AG04449 (cell line): ENCODE data around the gene PHC2.

Experiments used
- CTCF ChIA-PET: fragments of 350-600 bp; formaldehyde crosslinking; extraction: SDS; loops from one replicate; lab custom pipeline; 2021; ENCODE audit warnings: antibody characterized with exemption; lab: Yijun Ruan, JAX
- POLR2A ChIA-PET: fragments of 400-600, 350-600 bp; formaldehyde crosslinking; extraction: SDS; loops from one replicate; lab custom pipeline; 2020; ENCODE audit warnings: antibody characterized with exemption, inconsistent platforms; lab: Yijun Ruan, JAX
- DNase-seq: peaks from one replicate; pipeline ENCODE4 v3.0.0-alpha.2; 2010; ENCODE audit warnings: low read depth, low spot score
- H3K4me3 ChIP-seq: 2 replicates; pipeline ENCODE4 v1.5.1; 2011; ENCODE audit warnings: low read depth, mild to moderate bottlenecking, control low read depth, low read length
- TF ChIP-seq, protein P1 (sequence below): IDR thresholded peaks from one replicate; pipeline ENCODE4 v1.5.1; 2011; ENCODE audit warnings: mild to moderate bottlenecking, moderate library complexity, low read length, control low read depth, inconsistent platforms; ENCODE audit not compliant: insufficient read depth; ENCODE audit errors: missing control alignments

PHC2 gene

DNA sequence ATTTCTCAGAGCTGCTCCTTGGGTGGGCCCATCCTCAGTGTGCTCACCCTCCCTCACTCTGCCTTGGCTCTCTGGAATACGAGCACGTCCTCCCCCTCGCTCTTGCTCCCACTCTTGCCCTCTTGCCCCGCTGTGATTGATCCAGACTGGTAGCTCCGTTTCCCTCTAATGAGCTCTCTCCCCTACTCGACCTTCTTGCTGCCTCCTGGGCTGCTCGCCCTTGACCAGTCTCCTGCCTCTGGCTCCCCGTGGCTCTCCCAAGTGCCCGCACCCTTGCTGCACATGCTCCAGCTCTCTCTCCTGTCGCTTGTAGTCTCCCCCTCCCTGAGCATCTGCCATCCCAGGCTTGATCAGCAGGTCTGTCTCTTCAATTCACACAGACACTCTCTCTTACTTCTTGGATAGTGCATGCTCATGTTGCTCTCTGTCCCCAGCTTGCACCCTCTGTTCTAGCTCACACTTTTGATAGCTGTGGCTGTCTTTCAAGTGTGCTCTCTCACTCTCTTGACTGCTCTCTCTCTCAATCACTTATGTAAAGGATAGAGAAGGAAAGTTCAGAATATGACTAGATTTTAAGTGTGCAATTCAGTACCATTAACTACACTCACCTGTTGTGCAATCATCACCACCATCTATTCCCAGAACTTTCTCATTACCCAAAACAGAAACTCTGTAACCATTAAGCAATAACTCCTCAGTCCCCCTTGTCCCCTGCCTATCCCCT is 51.1 kb downstream of the PHC2 start:
- ChIA-PET CTCF (interaction anchor here (0.8 to 6.9 kb wide), 8 partner anchors 10 to 92 kb away, joined by 3 to 79 read pairs (median 4); no protein-coding TSS in a partner anchor), POLR2A (no interaction called here)
- TF ChIP-seq, protein P1, sequence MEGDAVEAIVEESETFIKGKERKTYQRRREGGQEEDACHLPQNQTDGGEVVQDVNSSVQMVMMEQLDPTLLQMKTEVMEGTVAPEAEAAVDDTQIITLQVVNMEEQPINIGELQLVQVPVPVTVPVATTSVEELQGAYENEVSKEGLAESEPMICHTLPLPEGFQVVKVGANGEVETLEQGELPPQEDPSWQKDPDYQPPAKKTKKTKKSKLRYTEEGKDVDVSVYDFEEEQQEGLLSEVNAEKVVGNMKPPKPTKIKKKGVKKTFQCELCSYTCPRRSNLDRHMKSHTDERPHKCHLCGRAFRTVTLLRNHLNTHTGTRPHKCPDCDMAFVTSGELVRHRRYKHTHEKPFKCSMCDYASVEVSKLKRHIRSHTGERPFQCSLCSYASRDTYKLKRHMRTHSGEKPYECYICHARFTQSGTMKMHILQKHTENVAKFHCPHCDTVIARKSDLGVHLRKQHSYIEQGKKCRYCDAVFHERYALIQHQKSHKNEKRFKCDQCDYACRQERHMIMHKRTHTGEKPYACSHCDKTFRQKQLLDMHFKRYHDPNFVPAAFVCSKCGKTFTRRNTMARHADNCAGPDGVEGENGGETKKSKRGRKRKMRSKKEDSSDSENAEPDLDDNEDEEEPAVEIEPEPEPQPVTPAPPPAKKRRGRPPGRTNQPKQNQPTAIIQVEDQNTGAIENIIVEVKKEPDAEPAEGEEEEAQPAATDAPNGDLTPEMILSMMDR: no peak
- no peak overlapping the region for H3K4me3 ChIP-seq
- no peak for DNase-seq

DNA sequence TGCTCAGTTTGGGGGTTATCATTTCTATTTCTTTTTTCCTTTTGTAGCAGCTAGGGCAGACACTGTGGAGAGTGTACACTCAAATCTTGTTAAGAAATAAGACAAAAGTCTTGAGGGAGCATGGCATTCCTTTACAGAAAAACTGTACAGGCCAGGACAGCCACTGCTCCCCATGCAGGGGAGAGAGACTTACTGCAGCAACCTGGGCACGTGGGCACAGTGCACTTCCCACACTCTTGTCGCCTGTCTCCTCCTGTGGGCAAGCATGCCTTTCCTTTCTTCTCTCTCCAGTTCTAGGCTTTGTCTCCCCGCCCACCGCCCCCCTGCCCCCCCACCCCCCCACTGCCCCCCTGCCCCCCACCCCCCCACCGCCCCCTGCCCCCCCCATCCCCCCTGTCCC is 51.9 kb downstream of the PHC2 start:
- CTCF ChIA-PET: interaction anchor here (0.8 to 6.9 kb wide), 6 partner anchors 10 to 93 kb away, joined by 3 to 79 read pairs (median 4); no protein-coding TSS in a partner anchor
- DNase-seq: no peak
- H3K4me3 ChIP-seq: no peak overlapping the region
- POLR2A ChIA-PET: no interaction called here
- TF ChIP-seq, protein P1: no peak

DNA sequence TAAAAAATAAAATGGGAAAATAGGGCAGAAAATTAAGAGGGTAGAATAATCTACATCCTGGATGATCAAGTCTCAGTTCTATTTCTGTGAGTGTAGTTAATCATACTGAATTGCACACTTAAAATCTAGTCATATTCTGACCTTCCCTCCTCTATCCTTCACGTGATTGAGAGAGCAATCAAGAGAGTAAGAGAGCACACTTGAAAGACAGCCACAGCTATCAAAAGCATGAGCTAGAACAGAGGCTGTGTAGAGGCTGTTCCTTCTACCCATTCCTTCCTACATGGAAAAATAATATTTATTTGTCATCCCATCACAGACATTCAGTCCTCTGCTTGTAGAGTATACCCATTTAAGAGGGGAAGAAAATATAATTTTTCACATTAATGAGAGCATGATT is 52.4 kb downstream of the PHC2 start:
- ChIA-PET POLR2A (no interaction called here), CTCF (interaction anchor here (0.8 kb wide), 1 partner anchor 9 kb away, joined by 3 read pairs; no protein-coding TSS in a partner anchor)
- no peak overlapping the region for H3K4me3 ChIP-seq
- DNase-seq: no peak
- TF ChIP-seq, protein P1: no peak

DNA sequence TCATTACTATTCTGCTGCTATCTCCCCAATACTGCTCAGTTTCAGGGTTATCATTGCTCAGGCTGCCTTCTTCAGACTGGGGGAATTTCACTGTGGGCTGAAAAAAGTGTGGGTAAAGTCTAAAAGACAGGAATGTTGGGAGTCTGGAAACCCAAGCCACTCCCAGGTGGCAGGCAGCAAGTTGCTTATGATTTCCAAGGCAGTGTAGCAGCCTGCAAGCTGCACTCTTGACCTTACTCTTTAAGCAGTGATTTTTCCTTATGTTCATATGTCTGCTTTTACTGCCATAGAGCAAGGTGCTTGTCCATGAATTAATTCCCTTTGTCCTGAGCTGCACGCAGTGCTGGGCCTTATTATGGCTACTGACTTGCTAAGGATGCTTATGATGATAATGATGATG is 53.1 kb downstream of the PHC2 start:
- TF ChIP-seq, protein P1: no peak
- H3K4me3 ChIP-seq: no peak overlapping the region
- DNase-seq: no peak
- ChIA-PET POLR2A (interaction anchor here (0.6 kb wide), 1 partner anchor 12 kb away, joined by 3 read pairs; no protein-coding TSS in a partner anchor), CTCF (interaction anchor here (0.8 kb wide), 1 partner anchor 8 kb away, joined by 3 read pairs; no protein-coding TSS in a partner anchor)

DNA sequence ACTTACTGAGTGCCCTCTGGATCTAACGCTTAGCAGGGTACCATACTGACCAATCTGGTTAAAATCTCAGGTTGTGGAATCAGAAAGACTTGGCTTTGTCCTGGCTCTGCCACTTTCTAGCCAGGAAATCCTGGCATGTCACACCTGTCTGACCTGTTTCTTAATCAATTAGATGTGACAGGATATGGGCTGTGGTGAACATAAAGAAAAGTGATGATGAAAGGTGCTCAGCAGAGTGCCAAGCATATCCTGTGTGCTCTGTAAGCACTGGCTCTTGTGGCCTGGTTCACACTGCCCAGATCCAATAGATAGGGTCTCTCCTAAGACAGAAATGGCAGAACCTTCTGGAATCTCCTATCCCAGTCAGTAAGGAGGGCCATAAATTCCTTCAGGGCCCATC is 53.9 kb downstream of the PHC2 start:
- ChIA-PET CTCF (interaction anchor here (0.8 to 1.7 kb wide), 4 partner anchors 9 to 92 kb away, joined by 3 to 8 read pairs (median 5); no protein-coding TSS in a partner anchor), POLR2A (no interaction called here)
- TF ChIP-seq, protein P1: no peak
- H3K4me3 ChIP-seq: no peak overlapping the region
- no peak for DNase-seq

DNA sequence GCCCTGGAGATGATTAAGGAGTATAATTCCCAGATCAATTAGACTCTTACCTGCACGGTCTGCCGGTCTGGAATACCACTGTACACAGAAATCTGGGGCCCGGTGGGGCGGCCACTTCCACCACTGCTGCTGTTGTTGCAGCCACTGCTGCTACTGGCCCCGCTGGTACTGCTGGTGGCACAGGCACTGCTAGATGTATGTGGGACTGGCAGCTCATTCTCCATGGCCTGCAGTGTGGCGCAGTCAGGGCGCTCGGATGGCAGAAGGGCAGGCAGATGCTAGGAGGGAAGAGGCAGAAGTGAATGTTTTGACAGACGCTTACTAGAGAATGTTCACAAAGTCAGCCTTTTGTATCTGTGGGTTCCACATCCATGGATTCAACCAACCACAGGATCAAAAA is 55.6 kb downstream of the PHC2 start:
- no peak for DNase-seq
- POLR2A ChIA-PET: no interaction called here
- CTCF ChIA-PET: interaction anchor here (1.1 to 11.9 kb wide), 4 partner anchors 12 to 94 kb away, joined by 3 to 118 read pairs (median 16); partner anchors contain the start of gene ZSCAN20
- no peak overlapping the region for H3K4me3 ChIP-seq
- TF ChIP-seq, protein P1: no peak
